GM12872 (cell line): ENCODE measurements around the gene LRRK1.

Source experiments
- TF ChIP-seq, protein P1 (sequence below): IDR thresholded peaks from 3 replicates; pipeline ENCODE4 v1.5.1; 2011; ENCODE audit warnings: low read depth, mild to moderate bottlenecking, low read length, moderate library complexity; ENCODE audit not compliant: insufficient read depth

LRRK1 gene

DNA sequence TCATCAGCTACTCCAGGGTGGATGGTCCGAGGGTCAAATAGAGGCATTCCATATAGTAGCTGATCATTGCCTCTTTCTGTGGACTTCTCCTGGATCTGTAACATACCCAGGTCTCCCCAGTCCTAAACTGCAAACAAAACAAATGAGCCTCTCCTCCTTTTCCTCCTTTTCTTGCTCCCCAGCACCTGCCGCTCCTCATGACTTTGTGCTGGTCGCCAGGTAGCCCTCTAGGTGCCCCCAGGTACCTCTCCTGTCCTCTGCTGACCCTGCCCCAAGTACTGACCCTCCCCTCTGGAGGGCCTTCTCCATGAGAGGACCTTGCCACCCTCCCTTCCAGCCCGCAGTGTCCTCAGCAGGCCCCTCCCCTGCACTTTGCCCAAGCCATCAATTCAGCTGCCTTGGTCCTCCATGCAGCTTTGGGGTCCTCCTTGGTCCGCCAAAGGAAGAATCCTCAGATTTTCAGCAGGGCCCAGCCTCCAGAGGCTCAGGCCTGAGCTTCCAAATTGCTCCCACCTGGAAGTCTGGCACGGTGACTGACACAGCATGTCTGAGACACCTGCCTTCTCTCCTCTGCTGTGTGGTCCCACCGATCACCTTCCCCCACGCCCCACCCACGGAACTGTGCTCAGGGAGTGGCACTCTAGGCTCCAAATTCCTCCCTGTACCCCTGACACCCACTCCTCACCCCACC, 111.0 kb downstream of the LRRK1 start:
- TF ChIP-seq, protein P1, sequence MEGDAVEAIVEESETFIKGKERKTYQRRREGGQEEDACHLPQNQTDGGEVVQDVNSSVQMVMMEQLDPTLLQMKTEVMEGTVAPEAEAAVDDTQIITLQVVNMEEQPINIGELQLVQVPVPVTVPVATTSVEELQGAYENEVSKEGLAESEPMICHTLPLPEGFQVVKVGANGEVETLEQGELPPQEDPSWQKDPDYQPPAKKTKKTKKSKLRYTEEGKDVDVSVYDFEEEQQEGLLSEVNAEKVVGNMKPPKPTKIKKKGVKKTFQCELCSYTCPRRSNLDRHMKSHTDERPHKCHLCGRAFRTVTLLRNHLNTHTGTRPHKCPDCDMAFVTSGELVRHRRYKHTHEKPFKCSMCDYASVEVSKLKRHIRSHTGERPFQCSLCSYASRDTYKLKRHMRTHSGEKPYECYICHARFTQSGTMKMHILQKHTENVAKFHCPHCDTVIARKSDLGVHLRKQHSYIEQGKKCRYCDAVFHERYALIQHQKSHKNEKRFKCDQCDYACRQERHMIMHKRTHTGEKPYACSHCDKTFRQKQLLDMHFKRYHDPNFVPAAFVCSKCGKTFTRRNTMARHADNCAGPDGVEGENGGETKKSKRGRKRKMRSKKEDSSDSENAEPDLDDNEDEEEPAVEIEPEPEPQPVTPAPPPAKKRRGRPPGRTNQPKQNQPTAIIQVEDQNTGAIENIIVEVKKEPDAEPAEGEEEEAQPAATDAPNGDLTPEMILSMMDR, result no peak

DNA sequence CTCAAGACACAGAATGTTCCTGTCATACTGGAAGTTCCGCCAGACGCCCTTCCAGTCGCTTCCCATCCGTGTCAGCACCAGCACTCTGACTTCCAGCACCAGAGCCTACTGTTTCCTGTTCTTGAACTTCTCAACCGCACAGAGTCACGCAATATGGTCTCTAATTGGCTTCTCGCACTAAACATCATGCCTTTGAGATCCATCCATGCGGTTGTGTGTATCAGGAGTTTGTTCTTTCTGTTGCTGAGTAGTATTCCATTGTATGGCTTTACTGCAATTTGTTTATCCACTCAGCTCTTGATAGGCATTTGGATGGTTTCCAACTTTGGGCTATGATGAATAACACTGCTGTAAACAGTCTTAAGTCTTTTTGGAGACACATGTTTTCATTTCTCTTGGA, 112.1 kb downstream of the LRRK1 start:
- TF ChIP-seq, protein P1, result no peak

DNA sequence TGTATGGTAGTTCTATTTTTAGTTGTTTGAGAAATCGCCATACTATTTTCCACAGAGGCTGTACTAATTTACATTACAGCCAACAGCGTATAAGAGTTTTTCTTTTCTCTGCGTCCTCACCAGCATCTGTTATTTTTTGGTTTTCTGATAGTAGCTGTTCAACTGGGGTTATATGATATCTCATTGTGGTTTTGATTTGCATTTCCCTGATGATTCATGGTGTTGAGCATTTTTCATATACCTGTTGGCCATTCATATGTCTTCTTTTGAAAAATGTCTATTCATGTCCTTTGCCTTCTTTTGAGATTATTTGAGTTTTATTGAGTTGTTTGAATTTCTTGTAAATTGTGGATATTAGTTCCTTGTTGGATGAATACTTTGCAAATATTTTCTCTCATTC, 114.6 kb downstream of the LRRK1 start:
- TF ChIP-seq, protein P1, result no peak

DNA sequence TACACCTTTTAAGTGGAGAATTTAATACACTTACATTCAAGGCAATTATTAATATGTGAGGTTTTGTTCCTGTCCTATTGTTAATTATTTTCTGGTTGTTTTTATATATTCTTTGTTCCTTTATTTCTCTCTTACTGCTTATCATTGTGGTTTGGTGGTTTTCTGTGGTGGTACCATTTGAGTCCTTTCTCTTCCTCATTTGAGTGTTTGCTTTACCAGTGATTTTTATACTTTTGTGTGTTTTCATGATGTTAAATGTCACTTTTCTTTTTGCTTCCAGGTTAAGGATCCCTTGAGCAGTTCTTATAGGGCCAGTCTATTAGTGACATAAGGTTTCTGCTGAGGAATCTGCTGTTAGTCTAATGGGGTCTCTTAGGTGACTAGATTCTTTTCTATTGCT, 116.5 kb downstream of the LRRK1 start:
- TF ChIP-seq, protein P1, result no peak

DNA sequence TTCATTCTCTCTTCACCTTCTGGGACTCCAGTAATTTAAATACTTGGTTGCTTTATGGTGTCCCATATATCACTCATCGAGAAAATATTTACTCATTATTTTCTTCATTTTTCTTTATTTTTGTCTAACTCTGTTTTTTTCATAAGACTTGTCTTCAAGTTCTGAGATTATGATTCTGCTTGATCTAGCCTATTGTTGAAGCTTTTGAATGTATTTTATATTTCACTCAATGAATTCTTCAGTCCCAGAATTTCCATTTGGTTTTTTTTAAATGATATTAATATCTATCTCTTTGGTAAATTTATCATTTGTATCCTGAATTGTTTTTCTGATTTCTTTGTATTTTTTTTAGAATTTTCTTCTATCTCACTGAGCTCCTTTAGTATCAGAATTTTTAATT, 117.0 kb downstream of the LRRK1 start:
- TF ChIP-seq, protein P1, result no peak

DNA sequence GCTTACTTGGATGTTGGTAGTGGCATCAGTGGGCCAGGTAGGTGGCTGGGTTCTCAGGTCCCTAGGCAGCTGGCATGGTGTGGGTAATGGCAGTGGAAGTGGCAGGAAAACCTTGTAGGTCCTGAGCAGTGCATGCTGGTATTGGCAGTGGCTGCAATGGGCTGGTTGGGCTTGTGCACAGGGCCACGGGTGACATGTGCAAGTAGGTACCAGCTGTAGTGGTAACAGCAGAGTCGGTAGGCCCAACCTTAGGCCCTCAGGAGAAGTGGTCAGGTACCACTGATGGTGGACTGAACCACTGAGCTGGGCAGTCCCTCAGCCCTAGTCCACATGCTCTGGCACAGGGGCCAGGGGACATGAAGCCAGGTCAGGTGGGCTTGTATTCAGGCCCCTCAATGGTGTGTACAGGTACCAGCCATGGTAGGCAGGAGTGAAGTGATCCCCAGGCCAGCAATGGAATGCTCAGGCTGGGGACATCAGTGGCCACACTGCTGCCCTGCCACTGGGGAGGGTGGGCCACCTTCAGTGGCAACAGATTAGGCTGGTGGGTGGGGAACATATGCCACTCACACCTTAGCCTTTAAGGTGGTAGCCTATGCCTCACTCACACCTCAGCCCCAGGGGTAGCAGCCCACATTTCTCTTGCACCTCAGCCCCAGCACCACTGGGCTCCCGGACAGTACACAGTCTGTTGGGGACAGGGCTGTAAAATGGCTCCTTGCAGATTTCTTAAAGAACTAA, 118.1 kb downstream of the LRRK1 start:
- TF ChIP-seq, protein P1, result no peak

DNA sequence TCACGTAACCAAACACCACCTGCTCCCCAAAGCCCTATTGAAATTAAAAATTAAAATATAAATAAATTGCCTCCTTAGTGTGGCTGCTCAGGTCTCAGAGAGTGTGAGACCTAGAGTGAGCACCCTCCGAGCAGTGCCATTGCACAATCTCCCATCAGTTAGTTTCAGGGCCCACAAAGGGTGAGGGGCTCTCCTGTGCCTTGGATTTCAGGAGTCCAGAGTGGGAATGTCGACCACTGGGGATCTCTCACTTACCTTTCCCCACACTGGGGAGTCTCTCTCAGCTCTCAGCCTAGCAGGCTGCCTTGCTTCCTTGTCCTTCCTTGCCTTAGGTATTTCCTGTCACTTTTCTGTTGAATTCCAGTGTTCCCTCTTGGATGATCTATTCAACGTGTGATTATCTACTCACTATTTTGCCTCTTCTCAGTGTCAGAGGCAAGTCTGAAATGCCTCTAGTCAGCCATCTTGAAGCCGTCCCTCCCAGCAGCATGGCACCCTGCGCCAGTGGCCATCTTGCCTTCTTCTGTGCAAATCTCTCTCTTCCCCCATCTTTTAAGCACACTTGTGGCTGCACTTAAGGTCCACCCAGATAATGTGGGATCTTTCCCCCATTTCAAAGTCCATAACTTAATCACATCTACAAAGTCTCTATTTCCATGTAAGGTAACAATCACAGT, 119.3 kb downstream of the LRRK1 start:
- TF ChIP-seq, protein P1, result no peak
